A673 (cell line): Measurements from ENCODE around the gene ARL4D. TPM values are rescaled to one million over a fixed set of nuclear protein-coding genes. Genes with fewer than 3 reads are reported as not detected.

Experiments
- BruUV-seq: library from RNA; stranded (reverse); fragments of 400-500 nt; replicated peaks from 2 replicates; lab custom pipeline; 2021; lab: Mats Ljungman, UMichigan
- CTCF ChIA-PET: fragments of 300-600 bp; sonication (Branson Sonifier 250); formaldehyde crosslinking; loops from one replicate; lab custom pipeline; 2022; ENCODE audit warnings: antibody characterized with exemption; lab: Charles Lee
- POLR2A ChIA-PET: fragments of 300-600 bp; sonication (Branson Sonifier 250); formaldehyde crosslinking; loops from one replicate; lab custom pipeline; 2022; ENCODE audit warnings: antibody characterized with exemption; ENCODE audit not compliant: low non-redundant PET; lab: Charles Lee
- DNase-seq: peaks from one replicate; pipeline ENCODE4 v3.0.0-alpha.2; 2015; ENCODE audit warnings: low spot score
- H3K27ac ChIP-seq: fragments of 200-600 bp; sonication (generic); 2 replicates; pipeline ENCODE4 v1.5.1; 2016; ENCODE audit warnings: mixed run types, low read depth, mild to moderate bottlenecking, mixed read lengths, antibody characterized with exemption, low read length; ENCODE audit not compliant: poor library complexity, severe bottlenecking
- H3K27me3 ChIP-seq: fragments of 200-600 bp; sonication (generic); replicated peaks from 2 replicates; pipeline ENCODE4 v1.6.1; 2017; ENCODE audit warnings: mixed run types, low read depth, mild to moderate bottlenecking, mixed read lengths, antibody characterized with exemption, low read length; ENCODE audit not compliant: insufficient read depth, poor library complexity
- H3K36me3 ChIP-seq: fragments of 200-600 bp; sonication (generic); 2 replicates; pipeline ENCODE4 v1.6.1; 2016; ENCODE audit warnings: mixed run types, mild to moderate bottlenecking, mixed read lengths, antibody characterized with exemption, low read length; ENCODE audit not compliant: insufficient read depth, poor library complexity, severe bottlenecking
- H3K4me1 ChIP-seq: fragments of 200-600 bp; sonication (generic); 2 replicates; pipeline ENCODE4 v1.6.1; 2017; ENCODE audit warnings: mixed run types, mild to moderate bottlenecking, mixed read lengths, antibody characterized with exemption, low read length; ENCODE audit not compliant: insufficient read depth, poor library complexity, severe bottlenecking
- H3K4me3 ChIP-seq: fragments of 200-600 bp; sonication (generic); 2 replicates; pipeline ENCODE4 v1.5.1; 2016; ENCODE audit warnings: low read depth, mixed run types, mild to moderate bottlenecking, mixed read lengths, low read length; ENCODE audit not compliant: poor library complexity, severe bottlenecking
- H3K9me3 ChIP-seq: fragments of 200-600 bp; sonication (generic); 2 replicates; pipeline ENCODE4 v1.6.1; 2016; ENCODE audit warnings: mixed run types, low read depth, mild to moderate bottlenecking, mixed read lengths, antibody characterized with exemption, low read length; ENCODE audit not compliant: poor library complexity, severe bottlenecking
- EZH2 ChIP-seq: fragments of 200-600 bp; sonication (generic); IDR thresholded peaks from 2 replicates; pipeline ENCODE4 v1.6.1; 2017; ENCODE audit warnings: borderline replicate concordance, low read depth, mild to moderate bottlenecking, mixed read lengths, antibody characterized with exemption, low read length; ENCODE audit not compliant: poor library complexity, severe bottlenecking
- intact Hi-C: fragments of 100-400 bp; cut with micrococcal nuclease; formaldehyde crosslinking; loops from one replicate; pipeline ENCODE4 v1.10.0; 2022; ENCODE audit not compliant: unreplicated experiment
- total RNA-seq: library from RNA; stranded (reverse); gene quantifications from 2 replicates; pipeline ENCODE4 v1.2.3, GENCODE V29; 2021
- TF ChIP-seq, protein P1 (sequence below): fragments of 300-800, 200-600 bp; sonication (generic); conservative IDR thresholded peaks from 2 replicates; pipeline ENCODE4 v1.5.1; 2017; ENCODE audit warnings: low read depth, mild to moderate bottlenecking, antibody characterized with exemption, low read length, moderate library complexity, mixed read lengths

The ARL4D gene
- total RNA-seq, 1 experiment from 2014 or later = 4.3 TPM

DNA sequence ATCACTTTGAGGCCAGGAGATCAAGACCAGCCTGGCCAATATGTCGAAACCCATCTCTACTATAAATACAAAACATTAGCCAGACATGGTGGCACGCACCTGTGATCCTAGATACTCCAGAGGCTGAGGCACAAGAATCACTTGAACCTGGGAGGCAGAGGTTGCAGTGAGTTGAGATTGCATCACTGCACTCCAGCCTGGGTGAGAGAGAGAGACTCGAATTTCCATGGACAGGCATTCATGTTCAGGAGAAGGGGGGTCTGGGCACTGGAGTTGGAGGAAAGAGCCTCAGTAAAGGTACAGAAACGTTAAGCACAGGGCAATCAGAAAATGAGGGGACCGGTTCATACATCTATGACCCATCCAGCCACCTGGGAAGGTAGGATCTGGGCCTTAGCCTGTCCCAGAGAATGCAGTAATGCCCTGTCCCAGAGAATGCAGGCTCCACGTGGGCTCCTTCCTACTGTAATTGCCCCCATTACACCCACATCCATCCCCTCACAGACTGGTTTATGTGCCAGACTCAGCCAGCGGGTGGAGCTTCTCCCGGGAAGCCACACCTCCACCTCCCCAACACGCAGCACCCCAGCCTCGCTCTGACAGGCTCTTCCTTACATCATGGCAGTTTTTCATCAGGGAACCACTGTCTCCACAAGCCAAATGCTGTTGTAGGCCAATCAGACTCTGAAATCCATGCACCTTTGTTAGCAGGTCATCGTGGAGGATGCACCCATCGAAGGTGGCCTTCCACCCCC lies 21.6 kb upstream of the ARL4D start:
- TF ChIP-seq, protein P1, sequence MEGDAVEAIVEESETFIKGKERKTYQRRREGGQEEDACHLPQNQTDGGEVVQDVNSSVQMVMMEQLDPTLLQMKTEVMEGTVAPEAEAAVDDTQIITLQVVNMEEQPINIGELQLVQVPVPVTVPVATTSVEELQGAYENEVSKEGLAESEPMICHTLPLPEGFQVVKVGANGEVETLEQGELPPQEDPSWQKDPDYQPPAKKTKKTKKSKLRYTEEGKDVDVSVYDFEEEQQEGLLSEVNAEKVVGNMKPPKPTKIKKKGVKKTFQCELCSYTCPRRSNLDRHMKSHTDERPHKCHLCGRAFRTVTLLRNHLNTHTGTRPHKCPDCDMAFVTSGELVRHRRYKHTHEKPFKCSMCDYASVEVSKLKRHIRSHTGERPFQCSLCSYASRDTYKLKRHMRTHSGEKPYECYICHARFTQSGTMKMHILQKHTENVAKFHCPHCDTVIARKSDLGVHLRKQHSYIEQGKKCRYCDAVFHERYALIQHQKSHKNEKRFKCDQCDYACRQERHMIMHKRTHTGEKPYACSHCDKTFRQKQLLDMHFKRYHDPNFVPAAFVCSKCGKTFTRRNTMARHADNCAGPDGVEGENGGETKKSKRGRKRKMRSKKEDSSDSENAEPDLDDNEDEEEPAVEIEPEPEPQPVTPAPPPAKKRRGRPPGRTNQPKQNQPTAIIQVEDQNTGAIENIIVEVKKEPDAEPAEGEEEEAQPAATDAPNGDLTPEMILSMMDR = no peak
- TF ChIP-seq EZH2 = no peak
- H3K4me1 ChIP-seq = no peaks in the 10 kb centered on the region
- H3K9me3 ChIP-seq = no peaks in the 10 kb centered on the region
- BruUV-seq = no TSS peak
- no peak for DNase-seq
- ChIA-PET CTCF (no interaction called here), POLR2A (no interaction called here)
- H3K27ac ChIP-seq = no peak overlapping the region
- no peaks in the 10 kb centered on the region for H3K36me3 ChIP-seq
- intact Hi-C loops = no loop called here
- H3K4me3 ChIP-seq = no peak overlapping the region
- no peaks in the 10 kb centered on the region for H3K27me3 ChIP-seq

DNA sequence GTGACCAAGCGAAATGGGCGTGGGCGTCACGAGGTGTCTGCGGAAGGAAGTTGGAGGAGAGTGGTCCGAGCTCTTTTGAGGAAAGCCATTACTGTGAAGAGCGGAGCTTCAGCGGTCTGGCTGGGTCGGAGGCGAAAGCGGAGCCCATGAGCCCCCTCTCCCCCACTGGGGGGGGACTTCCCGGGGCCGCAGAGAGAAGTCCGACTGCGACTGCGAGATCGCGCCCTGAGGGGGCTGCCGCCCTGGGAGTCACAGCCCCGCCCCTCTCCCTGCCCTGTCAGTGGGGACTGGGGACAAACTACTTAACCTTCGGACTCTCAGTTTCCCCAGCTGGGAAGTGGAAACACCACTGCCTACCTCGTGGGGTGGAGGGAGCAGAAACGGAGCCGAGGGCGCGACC lies 20.0 kb upstream of the ARL4D start:
- no peaks in the 10 kb centered on the region for H3K36me3 ChIP-seq
- no peak overlapping the region for H3K27ac ChIP-seq
- ChIA-PET CTCF (no interaction called here), POLR2A (no interaction called here)
- no peaks in the 10 kb centered on the region for H3K4me1 ChIP-seq
- no peak for DNase-seq
- no peaks in the 10 kb centered on the region for H3K9me3 ChIP-seq
- intact Hi-C loops = no loop called here
- no peak overlapping the region for H3K4me3 ChIP-seq
- H3K27me3 ChIP-seq = no peaks in the 10 kb centered on the region
- no TSS peak for BruUV-seq
- no peak for TF ChIP-seq EZH2
- TF ChIP-seq, protein P1 = no peak

DNA sequence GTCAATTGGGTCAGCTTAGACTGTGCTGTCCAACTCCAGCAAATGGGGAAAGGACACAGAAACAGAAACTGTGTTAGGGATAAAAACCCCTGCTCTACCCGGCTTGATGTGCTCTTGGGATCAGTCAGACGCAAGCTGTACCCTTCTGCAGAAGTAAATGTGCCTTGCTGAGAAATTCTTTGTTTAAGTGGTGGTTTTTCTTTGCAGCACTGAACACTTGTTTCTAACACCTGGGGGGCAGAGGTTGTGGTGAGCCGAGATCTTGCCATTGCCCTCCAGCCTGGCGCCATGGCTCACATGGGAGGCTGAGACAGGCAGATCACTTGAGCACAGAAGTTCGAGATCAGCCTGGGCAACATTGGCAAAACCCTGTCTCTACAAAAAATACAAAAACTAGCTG lies 18.5 kb upstream of the ARL4D start:
- Histone ChIP-seq H3K4me3 (no peak overlapping the region), H3K4me1 (no peaks in the 10 kb centered on the region), H3K9me3 (no peaks in the 10 kb centered on the region), H3K27me3 (no peaks in the 10 kb centered on the region), H3K27ac (no peak overlapping the region), H3K36me3 (no peaks in the 10 kb centered on the region)
- TF ChIP-seq, protein P1 = no peak
- TF ChIP-seq EZH2 = no peak
- DNase-seq = no peak
- POLR2A ChIA-PET = no interaction called here
- BruUV-seq = no TSS peak
- CTCF ChIA-PET = no interaction called here
- intact Hi-C loops = no loop called here
